Measurements from ENCODE around the gene SLIT3.
"Not testable (repeated sequence)": the region's sequence is repeated elsewhere in the genome, so short reads cannot be mapped to it uniquely, and the experiment has no call there.

SLIT3 gene

DNA sequence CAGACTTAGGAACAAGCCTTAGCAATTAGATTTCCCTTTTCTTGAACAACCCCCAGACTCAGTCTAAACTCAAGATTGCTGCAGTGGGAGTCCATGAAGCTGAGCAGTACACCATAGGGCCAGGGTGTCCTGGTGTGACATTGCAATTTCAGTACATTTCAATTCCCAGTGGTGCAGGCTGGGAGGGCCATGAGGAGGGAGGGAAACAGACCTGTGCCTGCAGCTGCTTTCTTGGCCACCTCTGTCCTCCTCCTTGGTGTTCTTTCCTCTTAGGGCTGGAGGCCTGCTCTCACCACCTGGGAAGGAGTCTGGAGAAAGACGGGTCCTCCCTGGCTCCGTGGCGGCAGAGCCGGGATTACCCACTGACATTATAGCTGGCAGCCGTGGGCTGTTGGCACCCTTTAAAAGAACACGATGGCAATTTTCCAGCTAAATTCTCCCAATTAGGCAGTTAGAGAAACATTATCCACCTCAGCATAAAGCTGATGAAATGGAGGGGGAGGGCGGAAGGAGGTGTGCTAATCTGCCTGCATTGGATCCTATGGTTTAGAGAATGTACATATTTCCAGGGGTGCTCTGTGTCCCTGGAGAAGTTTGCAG is 186.4 kb downstream of the SLIT3 start:
- Histone ChIP-seq H3K9ac (ENCODE audit: low read length) (no peak overlapping the region), H3K4me3 (ENCODE audit: insufficient read depth, low read length, poor library complexity, severe bottlenecking) (no peak overlapping the region), H3K79me2 (ENCODE audit: insufficient read depth, low read length) (no peaks in the 10 kb centered on the region), H3K27me3 (ENCODE audit: low read length) (no peaks in the 10 kb centered on the region), H3K9me2 (replicated peaks; ENCODE audit: insufficient read depth, low read length) (no peaks in the 10 kb centered on the region), H3F3A (ENCODE audit: insufficient read depth) (no peaks in the 10 kb centered on the region), H2AFZ (ENCODE audit: low read depth, low read length, severe bottlenecking) (no peak overlapping the region), H3K36me3 (ENCODE audit: low read length) (no peaks in the 10 kb centered on the region), H3K4me2 (ENCODE audit: low read depth, low read length, poor library complexity, severe bottlenecking) (no peak overlapping the region), H4K20me1 (ENCODE audit: low read depth, low read length) (no peaks in the 10 kb centered on the region), H3K27ac (ENCODE audit: low read depth, low read length) (no peak overlapping the region), H3K9me3 (ENCODE audit: insufficient read depth, low read length) (no peaks in the 10 kb centered on the region)
- no peak for TF ChIP-seq EZH2phosphoT487 (conservative IDR thresholded peaks at IDR 0.05; ENCODE audit: low read length)
- TF ChIP-seq, protein P1, sequence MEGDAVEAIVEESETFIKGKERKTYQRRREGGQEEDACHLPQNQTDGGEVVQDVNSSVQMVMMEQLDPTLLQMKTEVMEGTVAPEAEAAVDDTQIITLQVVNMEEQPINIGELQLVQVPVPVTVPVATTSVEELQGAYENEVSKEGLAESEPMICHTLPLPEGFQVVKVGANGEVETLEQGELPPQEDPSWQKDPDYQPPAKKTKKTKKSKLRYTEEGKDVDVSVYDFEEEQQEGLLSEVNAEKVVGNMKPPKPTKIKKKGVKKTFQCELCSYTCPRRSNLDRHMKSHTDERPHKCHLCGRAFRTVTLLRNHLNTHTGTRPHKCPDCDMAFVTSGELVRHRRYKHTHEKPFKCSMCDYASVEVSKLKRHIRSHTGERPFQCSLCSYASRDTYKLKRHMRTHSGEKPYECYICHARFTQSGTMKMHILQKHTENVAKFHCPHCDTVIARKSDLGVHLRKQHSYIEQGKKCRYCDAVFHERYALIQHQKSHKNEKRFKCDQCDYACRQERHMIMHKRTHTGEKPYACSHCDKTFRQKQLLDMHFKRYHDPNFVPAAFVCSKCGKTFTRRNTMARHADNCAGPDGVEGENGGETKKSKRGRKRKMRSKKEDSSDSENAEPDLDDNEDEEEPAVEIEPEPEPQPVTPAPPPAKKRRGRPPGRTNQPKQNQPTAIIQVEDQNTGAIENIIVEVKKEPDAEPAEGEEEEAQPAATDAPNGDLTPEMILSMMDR (IDR thresholded peaks at IDR 0.05; ENCODE audit: insufficient read depth, low read length, poor library complexity, severe bottlenecking): no peak

DNA sequence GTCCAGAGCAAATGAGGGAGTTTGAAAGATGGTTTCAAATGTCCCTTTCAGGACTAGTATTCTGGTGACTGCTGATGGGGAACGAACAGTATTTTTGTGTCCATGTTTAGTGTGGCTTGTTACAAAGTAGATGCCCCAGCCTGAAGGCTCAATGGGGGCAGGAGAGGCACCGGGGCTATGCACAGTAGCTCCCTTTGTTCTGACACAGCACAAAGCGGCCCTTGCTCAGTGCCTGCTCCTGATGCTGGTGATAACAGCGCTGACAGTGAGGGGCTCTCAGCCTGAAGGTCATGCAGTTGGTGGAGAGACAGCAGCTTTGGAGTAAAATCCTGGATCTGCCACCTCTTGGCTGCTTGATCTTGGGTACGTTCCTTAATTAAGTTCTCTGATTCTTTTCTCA is 188.9 kb downstream of the SLIT3 start:
- H3K4me2 ChIP-seq (ENCODE audit: low read depth, low read length, poor library complexity, severe bottlenecking): no peak overlapping the region
- TF ChIP-seq EZH2phosphoT487 (conservative IDR thresholded peaks at IDR 0.05; ENCODE audit: low read length): no peak
- TF ChIP-seq, protein P1 (IDR thresholded peaks at IDR 0.05; ENCODE audit: insufficient read depth, low read length, poor library complexity, severe bottlenecking): no peak
- no peaks in the 10 kb centered on the region for H3K36me3 ChIP-seq (ENCODE audit: low read length)
- no peak overlapping the region for H3K4me3 ChIP-seq (ENCODE audit: insufficient read depth, low read length, poor library complexity, severe bottlenecking)
- no peaks in the 10 kb centered on the region for H3K79me2 ChIP-seq (ENCODE audit: insufficient read depth, low read length)
- H3K9me2 ChIP-seq (replicated peaks; ENCODE audit: insufficient read depth, low read length): no peaks in the 10 kb centered on the region
- H4K20me1 ChIP-seq (ENCODE audit: low read depth, low read length): no peaks in the 10 kb centered on the region
- no peak overlapping the region for H3K9ac ChIP-seq (ENCODE audit: low read length)
- H3F3A ChIP-seq (ENCODE audit: insufficient read depth): no peaks in the 10 kb centered on the region
- H3K27ac ChIP-seq (ENCODE audit: low read depth, low read length): no peak overlapping the region
- H3K9me3 ChIP-seq (ENCODE audit: insufficient read depth, low read length): no peaks in the 10 kb centered on the region
- no peaks in the 10 kb centered on the region for H3K27me3 ChIP-seq (ENCODE audit: low read length)
- no peak overlapping the region for H2AFZ ChIP-seq (ENCODE audit: low read depth, low read length, severe bottlenecking)

DNA sequence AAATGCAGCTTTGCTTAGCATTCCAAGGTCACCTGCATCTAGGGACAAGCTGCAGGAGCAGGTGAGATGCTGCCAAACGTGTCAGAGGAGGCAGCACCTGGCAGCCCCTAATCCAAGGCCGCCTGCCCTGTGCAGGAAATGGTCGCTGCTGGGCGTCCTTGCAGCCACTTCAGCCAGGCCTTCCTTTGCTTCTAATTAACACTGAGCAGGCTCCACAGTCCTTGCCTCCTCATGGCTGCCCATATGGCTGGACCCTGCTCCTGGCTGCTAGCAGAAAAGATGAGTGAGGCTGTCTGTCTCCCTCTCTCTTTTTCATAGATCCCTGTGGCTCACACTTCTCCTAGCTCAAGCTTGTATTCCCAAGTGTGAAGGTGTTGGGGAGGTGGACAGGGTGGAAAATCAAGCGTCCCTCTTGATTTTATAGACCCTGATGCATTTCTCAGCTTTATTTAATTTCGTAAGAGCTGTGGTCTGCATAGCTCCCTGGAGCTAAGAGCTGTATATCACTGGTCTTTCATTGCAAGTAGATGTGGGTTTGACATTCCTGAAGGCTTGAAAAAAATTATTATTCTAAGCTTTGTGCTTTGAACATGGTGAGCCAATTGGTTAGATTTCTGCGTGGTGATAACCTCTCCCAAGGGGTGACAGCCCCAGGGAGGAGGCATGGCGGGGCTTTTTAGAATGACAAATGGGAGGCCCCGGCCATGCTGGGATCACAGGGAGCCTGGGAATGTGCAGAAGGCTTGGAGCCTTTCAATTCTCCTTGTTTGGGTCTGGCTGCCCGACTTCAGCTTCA is 193.8 kb downstream of the SLIT3 start:
- H3K27ac ChIP-seq (ENCODE audit: low read depth, low read length): no peak overlapping the region
- H2AFZ ChIP-seq (ENCODE audit: low read depth, low read length, severe bottlenecking): no peak overlapping the region
- no peak for TF ChIP-seq EZH2phosphoT487 (conservative IDR thresholded peaks at IDR 0.05; ENCODE audit: low read length)
- TF ChIP-seq, protein P1 (IDR thresholded peaks at IDR 0.05; ENCODE audit: insufficient read depth, low read length, poor library complexity, severe bottlenecking): no peak

DNA sequence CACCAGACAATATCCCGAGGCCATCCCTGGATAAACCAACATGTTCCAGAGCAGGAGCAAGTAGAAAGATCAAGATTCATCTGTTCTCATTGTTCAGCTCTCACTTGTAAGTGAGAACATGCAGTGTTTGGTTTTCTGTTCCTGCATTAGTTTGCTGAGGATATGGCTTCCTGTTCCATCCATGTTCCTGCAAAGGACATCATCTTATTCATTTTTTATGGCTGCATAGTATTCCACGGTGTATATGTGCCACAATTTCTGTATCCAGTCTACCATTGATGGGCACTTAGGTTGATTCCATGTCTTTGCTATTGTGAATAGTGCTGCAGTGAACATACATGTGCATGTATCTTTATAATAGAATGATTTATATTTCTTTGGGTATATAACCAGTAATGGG is 195.4 kb downstream of the SLIT3 start:
- not testable (repeated sequence) for H2AFZ ChIP-seq (ENCODE audit: low read depth, low read length, severe bottlenecking); H3K79me2 ChIP-seq (ENCODE audit: insufficient read depth, low read length); H4K20me1 ChIP-seq (ENCODE audit: low read depth, low read length); H3K4me2 ChIP-seq (ENCODE audit: low read depth, low read length, poor library complexity, severe bottlenecking); H3K36me3 ChIP-seq (ENCODE audit: low read length); H3K27me3 ChIP-seq (ENCODE audit: low read length); H3K9me3 ChIP-seq (ENCODE audit: insufficient read depth, low read length); H3F3A ChIP-seq (ENCODE audit: insufficient read depth); H3K9me2 ChIP-seq (replicated peaks; ENCODE audit: insufficient read depth, low read length); H3K9ac ChIP-seq (ENCODE audit: low read length); H3K27ac ChIP-seq (ENCODE audit: low read depth, low read length); H3K4me3 ChIP-seq (ENCODE audit: insufficient read depth, low read length, poor library complexity, severe bottlenecking)

More for the DNA sequence above, 193.8 kb downstream of the SLIT3 start:
- H3K27me3 ChIP-seq (ENCODE audit: low read length): no peaks in the 10 kb centered on the region
- no peaks in the 10 kb centered on the region for H4K20me1 ChIP-seq (ENCODE audit: low read depth, low read length)
- no peaks in the 10 kb centered on the region for H3F3A ChIP-seq (ENCODE audit: insufficient read depth)
- H3K79me2 ChIP-seq (ENCODE audit: insufficient read depth, low read length): no peaks in the 10 kb centered on the region
- no peak overlapping the region for H3K9ac ChIP-seq (ENCODE audit: low read length)
- H3K9me3 ChIP-seq (ENCODE audit: insufficient read depth, low read length): no peaks in the 10 kb centered on the region
- no peaks in the 10 kb centered on the region; the same call in 1 of the 2 replicates for H3K9me2 ChIP-seq (replicated peaks; ENCODE audit: insufficient read depth, low read length)
- no peak overlapping the region for H3K4me2 ChIP-seq (ENCODE audit: low read depth, low read length, poor library complexity, severe bottlenecking)
- H3K36me3 ChIP-seq (ENCODE audit: low read length): no peaks in the 10 kb centered on the region
- no peak overlapping the region for H3K4me3 ChIP-seq (ENCODE audit: insufficient read depth, low read length, poor library complexity, severe bottlenecking)

Measured in SU-DHL-6 (cell line).